HCT116 (cell line): ENCODE measurements around the gene SOD1. TPM values are rescaled to one million over a fixed set of nuclear protein-coding genes. Genes with fewer than 3 reads are reported as not detected.

Source experiments
- ATAC-seq: fragments of 200-7000 bp; cut with Tn5 transposase; 2 replicates; pipeline ENCODE4 v1.9.1; 2020; ENCODE audit warnings: mild to moderate bottlenecking, moderate library complexity
- BruUV-seq: library from RNA; stranded (reverse); fragments of 400-500 nt; replicated peaks from 2 replicates; lab custom pipeline; 2021; lab: Mats Ljungman, UMichigan
- CTCF ChIA-PET: fragments of 300-600 bp; sonication (Branson Sonifier 250); formaldehyde crosslinking; loops from one replicate; lab custom pipeline; 2021; ENCODE audit warnings: antibody characterized with exemption; lab: Charles Lee
- POLR2A ChIA-PET: fragments of 300-600, 350-600 bp; sonication (Branson Sonifier 250); formaldehyde crosslinking; loops from one replicate; lab custom pipeline; 2021; ENCODE audit warnings: antibody characterized with exemption; lab: Charles Lee
- RAD21 ChIA-PET, 2 experiments: fragments of 300-600 bp; sonication (Branson Sonifier 250); formaldehyde crosslinking; loops; one replicate each; lab custom pipeline; 2023; ENCODE audit warnings: low total read pairs in 2 of 2; ENCODE audit not compliant: uncharacterized antibody in 2 of 2, unreplicated experiment in 2 of 2, low non-redundant PET in 1 of 2; lab: Charles Lee
- DNase-seq: peaks from one replicate; pipeline ENCODE4 v3.0.0-alpha.2; 2010; ENCODE audit warnings: low read depth, low spot score
- H2AFZ ChIP-seq: fragments of 200-600 bp; shearing (Covaris generic), sonication (generic); 2 replicates; pipeline ENCODE4 v1.6.1; 2017; ENCODE audit warnings: low read depth, mixed run types, mixed read lengths, antibody characterized with exemption, low read length; ENCODE audit not compliant: poor library complexity, severe bottlenecking
- H3K27ac ChIP-seq: 2 replicates; pipeline ENCODE4 v1.5.1; 2012; ENCODE audit warnings: low read depth, low read length
- H3K27me3 ChIP-seq: fragments of 200-600 bp; sonication (generic); 2 replicates; pipeline ENCODE4 v1.6.1; 2016; ENCODE audit warnings: mixed run types, low read length, mixed read lengths; ENCODE audit not compliant: insufficient read depth
- H3K36me3 ChIP-seq, 2 experiments: fragments of 200-500 bp in 1 of 2; fragments of 200-600 bp in 1 of 2; sonication (Bioruptor generic) in 1 of 2; sonication (generic) in 1 of 2; 2 replicates each; pipeline versions ENCODE4 v1.5.1 to v1.6.1; 2014 to 2016; ENCODE audit warnings: low read length in 2 of 2, inconsistent platforms in 1 of 2, mixed read lengths in 1 of 2, mixed run types in 1 of 2; ENCODE audit not compliant: insufficient read depth in 2 of 2, control insufficient read depth in 1 of 2
- H3K4me1 ChIP-seq, 2 experiments: fragments of 200-600 bp in 1 of 2; sonication (generic) in 1 of 2; 2 replicates each; pipeline versions ENCODE4 v1.5.1 to v1.6.1; 2012 to 2017; ENCODE audit warnings: low read length in 2 of 2, inconsistent platforms in 1 of 2, mild to moderate bottlenecking in 1 of 2, mixed read lengths in 1 of 2, mixed run types in 1 of 2, moderate library complexity in 1 of 2; ENCODE audit not compliant: insufficient read depth in 2 of 2, control insufficient read depth in 1 of 2
- H3K4me2 ChIP-seq: fragments of 200-600 bp; sonication (generic); 2 replicates; pipeline ENCODE4 v1.6.1; 2017; ENCODE audit warnings: mixed run types, low read length, mixed read lengths
- H3K4me3 ChIP-seq, 2 experiments: fragments of 200-600 bp in 1 of 2; sonication (generic) in 1 of 2; replicated peaks in 1 of 2; 2 replicates each; pipeline ENCODE4 v1.5.1; 2011 to 2016; ENCODE audit warnings: low read length in 2 of 2, control low read depth in 1 of 2, low read depth in 1 of 2, mild to moderate bottlenecking in 1 of 2, mixed read lengths in 1 of 2, mixed run types in 1 of 2
- H3K79me2 ChIP-seq: fragments of 200-600 bp; sonication (generic); 2 replicates; pipeline ENCODE4 v1.6.1; 2017; ENCODE audit warnings: mild to moderate bottlenecking, mixed run types, low read length, moderate library complexity, mixed read lengths; ENCODE audit not compliant: insufficient read depth
- H3K9ac ChIP-seq: fragments of 200-600 bp; sonication (generic); 2 replicates; pipeline ENCODE4 v1.6.1; 2016; ENCODE audit warnings: low read length, mixed read lengths
- H3K9me2 ChIP-seq: fragments of 200-600 bp; sonication (generic), shearing (Covaris generic); 2 replicates; pipeline ENCODE4 v1.6.1; 2017; ENCODE audit warnings: mixed run types, mild to moderate bottlenecking, moderate library complexity; ENCODE audit not compliant: insufficient read depth
- H3K9me3 ChIP-seq, 2 experiments: fragments of 200-500 bp in 1 of 2; fragments of 200-600 bp in 1 of 2; sonication (Bioruptor generic) in 1 of 2; sonication (generic) in 1 of 2; 2 replicates each; pipeline ENCODE4 v1.6.1; 2014 to 2017; ENCODE audit warnings: low read length in 2 of 2, mixed read lengths in 2 of 2, inconsistent platforms in 1 of 2, low read depth in 1 of 2, mild to moderate bottlenecking in 1 of 2, mixed run types in 1 of 2, moderate library complexity in 1 of 2; ENCODE audit not compliant: control insufficient read depth in 1 of 2, insufficient read depth in 1 of 2
- H4K20me1 ChIP-seq: fragments of 200-600 bp; sonication (generic), shearing (Covaris generic); 2 replicates; pipeline ENCODE4 v1.6.1; 2017; ENCODE audit warnings: mixed run types, mild to moderate bottlenecking, moderate library complexity; ENCODE audit not compliant: insufficient read depth
- ATF3 ChIP-seq: IDR thresholded peaks from 2 replicates; pipeline ENCODE4 v1.6.1; 2012
- EGR1 ChIP-seq: IDR thresholded peaks from 2 replicates; pipeline ENCODE4 v1.6.1; 2012; ENCODE audit warnings: low read depth
- EZH2 ChIP-seq: fragments of 200-600 bp; sonication (generic); IDR thresholded peaks from 2 replicates; pipeline ENCODE4 v1.6.1; 2017; ENCODE audit warnings: antibody characterized with exemption, mixed run types
- SIN3A ChIP-seq: IDR thresholded peaks from 2 replicates; pipeline ENCODE4 v1.6.1; 2012; ENCODE audit warnings: low read depth
- YY1 ChIP-seq: IDR thresholded peaks from 2 replicates; pipeline ENCODE4 v1.6.1; 2011; ENCODE audit warnings: low read length, low read depth, moderate library complexity, mild to moderate bottlenecking; ENCODE audit not compliant: insufficient replicate concordance; ENCODE audit errors: extremely low read depth
- ZFX ChIP-seq: fragments of 450-650 bp; IDR thresholded peaks from 2 replicates; pipeline ENCODE4 v1.6.1; 2017
- intact Hi-C: fragments of 100-400 bp; cut with micrococcal nuclease; formaldehyde crosslinking; loops from 2 replicates; pipeline ENCODE4 v1.10.0; 2022
- total RNA-seq: library from RNA; stranded (reverse); gene quantifications from one replicate; pipeline ENCODE4 v1.2.1, GENCODE V29; 2021; ENCODE audit not compliant: unreplicated experiment
- TF ChIP-seq, protein P1 (sequence below): IDR thresholded peaks from 2 replicates; pipeline ENCODE4 v1.6.1; 2011; ENCODE audit warnings: mild to moderate bottlenecking, low read length, moderate library complexity; ENCODE audit not compliant: insufficient replicate concordance; ENCODE audit errors: extremely low read depth
- TF ChIP-seq, protein P2 (sequence below): IDR thresholded peaks from 2 replicates; pipeline ENCODE4 v1.6.1; 2012

Gene SOD1
- total RNA-seq, 1 experiment from 2014 or later: 419 TPM

GRCh38 chr21:31711326-31711725 is 51.8 kb downstream of the SOD1 start:
- POLR2A ChIA-PET: no interaction called here
- peaks cover 100% of the 10 kb centered on the region for H3K79me2 ChIP-seq
- RAD21 ChIA-PET: no interaction called here
- H4K20me1 ChIP-seq: peaks cover 33% of the 10 kb centered on the region; the same call in 1 of the 2 replicates
- H3K36me3 ChIP-seq: no peaks in the 10 kb centered on the region
- H3K9ac ChIP-seq: no peak overlapping the region
- H3K9me2 ChIP-seq: no peaks in the 10 kb centered on the region
- no peaks in the 10 kb centered on the region for H3K9me3 ChIP-seq
- DNase-seq: no peak
- BruUV-seq: no TSS peak
- no peak overlapping the region for H2AFZ ChIP-seq
- H3K4me3 ChIP-seq: no peak overlapping the region
- intact Hi-C loops: no loop called here
- no peak overlapping the region for H3K4me2 ChIP-seq
- H3K27me3 ChIP-seq: no peaks in the 10 kb centered on the region
- no peak overlapping the region for H3K27ac ChIP-seq
- CTCF ChIA-PET: no interaction called here
- TF ChIP-seq, protein P1, sequence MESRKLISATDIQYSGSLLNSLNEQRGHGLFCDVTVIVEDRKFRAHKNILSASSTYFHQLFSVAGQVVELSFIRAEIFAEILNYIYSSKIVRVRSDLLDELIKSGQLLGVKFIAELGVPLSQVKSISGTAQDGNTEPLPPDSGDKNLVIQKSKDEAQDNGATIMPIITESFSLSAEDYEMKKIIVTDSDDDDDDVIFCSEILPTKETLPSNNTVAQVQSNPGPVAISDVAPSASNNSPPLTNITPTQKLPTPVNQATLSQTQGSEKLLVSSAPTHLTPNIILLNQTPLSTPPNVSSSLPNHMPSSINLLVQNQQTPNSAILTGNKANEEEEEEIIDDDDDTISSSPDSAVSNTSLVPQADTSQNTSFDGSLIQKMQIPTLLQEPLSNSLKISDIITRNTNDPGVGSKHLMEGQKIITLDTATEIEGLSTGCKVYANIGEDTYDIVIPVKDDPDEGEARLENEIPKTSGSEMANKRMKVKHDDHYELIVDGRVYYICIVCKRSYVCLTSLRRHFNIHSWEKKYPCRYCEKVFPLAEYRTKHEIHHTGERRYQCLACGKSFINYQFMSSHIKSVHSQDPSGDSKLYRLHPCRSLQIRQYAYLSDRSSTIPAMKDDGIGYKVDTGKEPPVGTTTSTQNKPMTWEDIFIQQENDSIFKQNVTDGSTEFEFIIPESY: no peak
- TF ChIP-seq, protein P2, sequence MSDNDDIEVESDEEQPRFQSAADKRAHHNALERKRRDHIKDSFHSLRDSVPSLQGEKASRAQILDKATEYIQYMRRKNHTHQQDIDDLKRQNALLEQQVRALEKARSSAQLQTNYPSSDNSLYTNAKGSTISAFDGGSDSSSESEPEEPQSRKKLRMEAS: no peak
- no peak for TF ChIP-seq EGR1
- TF ChIP-seq SIN3A: no peak
- no peak for TF ChIP-seq YY1
- no peak for TF ChIP-seq ZFX
- TF ChIP-seq ATF3: no peak
- TF ChIP-seq EZH2: no peak
- peaks cover 4 to 12% of the 10 kb centered on the region in 2 experiments; a peak in 2 of 4 replicates for H3K4me1 ChIP-seq
- ATAC-seq: no peak
